Panc1 (cell line): ENCODE results near the gene HNRNPH2. TPM values are rescaled to one million over a fixed set of nuclear protein-coding genes. Genes with fewer than 3 reads are reported as not detected.

Experiments used
- ATAC-seq: fragments of 200-7000 bp; cut with Tn5 transposase; 2 replicates; pipeline ENCODE4 v1.9.1; 2020; ENCODE audit warnings: mild to moderate bottlenecking, moderate library complexity
- BruUV-seq: library from RNA; stranded (reverse); fragments of 400-500 nt; replicated peaks from 2 replicates; lab custom pipeline; 2021; lab: Mats Ljungman, UMichigan
- CTCF ChIA-PET: fragments of 300-600 bp; sonication (Branson Sonifier 250); formaldehyde crosslinking; loops from one replicate; lab custom pipeline; 2022; ENCODE audit warnings: antibody characterized with exemption; lab: Charles Lee
- POLR2A ChIA-PET: fragments of 300-600 bp; sonication (Branson Sonifier 250); formaldehyde crosslinking; loops from one replicate; lab custom pipeline; 2022; ENCODE audit warnings: antibody characterized with exemption; lab: Charles Lee
- DNase-seq: peaks from one replicate; pipeline ENCODE4 v3.0.0-alpha.2; 2010; ENCODE audit warnings: low read depth, low spot score
- H3K27ac ChIP-seq: 2 replicates; pipeline ENCODE4 v1.5.1; 2011; ENCODE audit warnings: mild to moderate bottlenecking, low read length, inconsistent platforms
- H3K27me3 ChIP-seq: fragments of 200-500 bp; sonication (Bioruptor generic); 2 replicates; pipeline ENCODE4 v1.6.0; 2014; ENCODE audit warnings: low read length, inconsistent platforms; ENCODE audit not compliant: control insufficient read depth, insufficient read depth
- H3K36me3 ChIP-seq: fragments of 200-500 bp; sonication (Bioruptor generic); 2 replicates; pipeline ENCODE4 v1.5.1; 2014; ENCODE audit warnings: inconsistent platforms, mild to moderate bottlenecking, low read length, moderate library complexity; ENCODE audit not compliant: control insufficient read depth, insufficient read depth
- H3K4me1 ChIP-seq: 2 replicates; pipeline ENCODE4 v1.5.1; 2011; ENCODE audit warnings: inconsistent platforms, mild to moderate bottlenecking, low read length, moderate library complexity; ENCODE audit not compliant: control insufficient read depth, insufficient read depth
- H3K4me3 ChIP-seq, 2 experiments: 2 replicates each; pipeline ENCODE4 v1.5.1; 2011 to 2012; ENCODE audit warnings: low read depth in 2 of 2, low read length in 2 of 2, mild to moderate bottlenecking in 2 of 2, inconsistent platforms in 1 of 2, moderate library complexity in 1 of 2
- H3K9me3 ChIP-seq: fragments of 200-500 bp; sonication (Bioruptor generic); 2 replicates; pipeline ENCODE4 v1.5.1; 2014; ENCODE audit warnings: low read depth, mild to moderate bottlenecking, inconsistent platforms, low read length, moderate library complexity; ENCODE audit not compliant: control insufficient read depth, insufficient read depth
- CTCF ChIP-seq: fragments of 450-650 bp; IDR thresholded peaks from 2 replicates; pipeline ENCODE4 v1.5.1; 2017; ENCODE audit warnings: mild to moderate bottlenecking
- POLR2AphosphoS5 ChIP-seq: IDR thresholded peaks from 2 replicates; pipeline ENCODE4 v1.6.1; 2012; ENCODE audit warnings: mild to moderate bottlenecking, low read depth, low read length, moderate library complexity
- REST ChIP-seq, 2 experiments: IDR thresholded peaks; 2 replicates each; pipeline ENCODE4 v1.6.1; 2011 to 2012; ENCODE audit warnings: low read depth in 2 of 2, control low read depth in 1 of 2, low read length in 1 of 2, mild to moderate bottlenecking in 1 of 2, moderate library complexity in 1 of 2; ENCODE audit not compliant: insufficient read depth in 1 of 2
- SIN3A ChIP-seq: IDR thresholded peaks from 2 replicates; pipeline ENCODE4 v1.6.1; 2012; ENCODE audit warnings: low read depth, mild to moderate bottlenecking, low read length, moderate library complexity, borderline replicate concordance; ENCODE audit not compliant: insufficient read depth
- TCF7L2 ChIP-seq: IDR thresholded peaks from 2 replicates; pipeline ENCODE4 v1.6.1; 2011; ENCODE audit warnings: mild to moderate bottlenecking, low read depth, low read length, inconsistent platforms
- in situ Hi-C: cut with HindIII; loops from 2 replicates; pipeline ENCODE4 v1.10.0; 2016; ENCODE audit warnings: low sequenced_read_pairs, low pct_unique_long_range_greater_than_20kb
- intact Hi-C: fragments of 100-400 bp; cut with micrococcal nuclease; formaldehyde crosslinking; loops from one replicate; pipeline ENCODE4 v1.10.0; 2022; ENCODE audit not compliant: unreplicated experiment
- total RNA-seq: library from RNA; stranded (reverse); gene quantifications from one replicate; pipeline ENCODE4 v1.2.1, GENCODE V29; 2021; ENCODE audit not compliant: unreplicated experiment

HNRNPH2 gene
- total RNA-seq, 1 experiment from 2014 or later: 91.5 TPM

GRCh38 chrX:101442085-101442484, 34.1 kb downstream of the HNRNPH2 start:
- POLR2A ChIA-PET: no interaction called here
- no peak for DNase-seq
- intact Hi-C loops: no loop called here
- H3K4me1 ChIP-seq: no peaks in the 10 kb centered on the region
- no peaks in the 10 kb centered on the region for H3K9me3 ChIP-seq
- ATAC-seq: no peak
- in situ Hi-C loops: no loop called here
- no peak overlapping the region for H3K27ac ChIP-seq
- no peak overlapping the region for H3K4me3 ChIP-seq
- BruUV-seq: no TSS peak
- H3K36me3 ChIP-seq: 0 out of 2 replicates have a peak, but pooled peaks cover 2% of the 10 kb centered on the region
- no peaks in the 10 kb centered on the region for H3K27me3 ChIP-seq
- CTCF ChIA-PET: no interaction called here
- TF ChIP-seq POLR2AphosphoS5 (no peak), CTCF (no peak), REST (IDR thresholded peaks at IDR 0.05; ENCODE audit: insufficient read depth in 1 of 2, low read depth in 2 of 2, low read length in 1 of 2) (no peak), TCF7L2 (no peak), SIN3A (no peak)

GRCh38 chrX:101449279-101449678, 41.3 kb downstream of the HNRNPH2 start:
- intact Hi-C loops: no loop called here
- no peaks in the 10 kb centered on the region for H3K9me3 ChIP-seq
- ChIA-PET CTCF (no interaction called here), POLR2A (no interaction called here)
- H3K4me1 ChIP-seq: no peaks in the 10 kb centered on the region
- in situ Hi-C loops: no loop called here
- H3K36me3 ChIP-seq: no peaks in the 10 kb centered on the region
- no TSS peak for BruUV-seq
- no peak for ATAC-seq
- no peak overlapping the region for H3K27ac ChIP-seq
- TF ChIP-seq SIN3A (no peak), POLR2AphosphoS5 (no peak), CTCF (no peak), REST (IDR thresholded peaks at IDR 0.05; ENCODE audit: insufficient read depth in 1 of 2, low read depth in 2 of 2, low read length in 1 of 2) (no peak), TCF7L2 (no peak)
- no peak for DNase-seq
- no peaks in the 10 kb centered on the region for H3K27me3 ChIP-seq
- H3K4me3 ChIP-seq: no peak overlapping the region
